ENCODE results near the gene EPHA1.
A peak's percentile ranks its signal among the peaks of the same experiment; 100 is the strongest.
"Not testable (repeated sequence)": the region's sequence is repeated elsewhere in the genome, so short reads cannot be mapped to it uniquely, and the experiment has no call there.

Gene EPHA1

DNA sequence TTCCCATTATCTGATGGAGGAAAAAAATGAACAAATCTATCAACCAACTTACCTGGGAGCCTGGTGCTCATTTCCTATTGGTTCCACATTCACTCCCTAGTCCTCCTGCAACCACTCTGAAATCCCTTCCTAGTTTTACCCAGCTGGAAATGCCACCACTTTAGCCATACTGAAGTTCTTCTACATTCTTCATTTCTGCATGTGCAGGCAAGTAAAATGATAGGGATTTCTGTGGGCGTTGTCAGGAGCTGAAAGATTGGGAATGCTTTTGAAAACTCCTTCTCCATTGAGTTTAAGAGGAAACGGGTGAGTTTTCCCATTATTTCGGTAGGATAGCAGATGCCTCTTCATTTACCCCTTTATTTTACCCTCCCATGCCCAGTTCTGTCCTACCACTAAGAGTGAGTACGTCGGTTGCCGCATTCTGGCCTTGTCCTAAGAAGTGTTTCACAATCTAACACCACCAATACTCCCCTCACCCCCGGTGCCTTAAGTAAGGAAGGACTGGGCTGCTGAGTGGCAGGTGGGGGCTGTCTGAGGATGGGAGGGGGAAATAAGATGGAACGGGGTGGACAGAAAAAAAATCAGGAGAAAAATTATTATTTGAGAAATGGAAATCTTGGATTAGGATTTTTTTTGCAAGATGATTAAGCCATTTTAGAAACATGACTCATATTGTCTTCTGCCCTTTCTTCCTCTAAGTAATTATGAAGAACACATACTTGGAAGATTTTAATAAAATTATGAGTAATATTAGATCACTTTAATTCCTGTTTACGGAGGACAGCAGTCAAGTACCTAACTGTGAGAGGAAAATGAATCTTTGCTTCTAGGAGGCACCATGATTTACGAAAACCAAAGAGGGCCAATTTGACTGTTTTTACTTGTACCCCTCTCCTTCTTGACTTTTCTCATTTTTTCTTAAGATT lies 21.4 kb upstream of the EPHA1 start:
- DNase-seq = no peak

DNA sequence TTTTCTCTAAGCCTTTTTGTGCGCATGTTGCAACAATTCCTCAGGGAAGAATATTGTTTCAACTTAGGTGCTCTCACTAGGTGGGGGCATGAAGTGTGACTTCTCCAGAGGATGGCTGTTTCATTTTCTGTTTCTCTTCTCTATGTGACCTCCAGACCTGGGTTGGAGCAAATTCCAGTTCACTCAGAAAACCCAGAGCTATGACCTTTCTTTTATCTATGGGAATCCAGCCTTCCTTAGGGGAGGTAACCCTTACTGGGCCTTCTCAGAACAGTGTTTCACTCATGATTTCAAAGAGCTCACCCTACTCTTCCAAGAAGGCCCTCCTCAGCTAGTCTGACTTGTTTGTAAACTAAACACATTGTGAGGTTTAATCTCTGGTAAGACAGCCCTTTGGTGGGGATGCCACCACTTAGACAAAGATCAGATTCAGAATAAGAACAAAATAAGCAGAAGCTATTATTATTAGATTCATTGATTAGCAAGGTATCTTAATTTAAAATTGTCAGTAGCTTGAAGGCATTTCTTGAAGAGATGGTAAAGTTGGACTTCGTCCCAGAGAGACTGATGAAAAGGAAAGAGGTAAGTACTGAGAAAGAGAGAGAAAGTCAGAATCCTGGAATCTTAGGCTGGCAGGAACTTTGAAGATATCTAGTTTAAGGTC lies 18.0 kb upstream of the EPHA1 start:
- DNase-seq = no peak

DNA sequence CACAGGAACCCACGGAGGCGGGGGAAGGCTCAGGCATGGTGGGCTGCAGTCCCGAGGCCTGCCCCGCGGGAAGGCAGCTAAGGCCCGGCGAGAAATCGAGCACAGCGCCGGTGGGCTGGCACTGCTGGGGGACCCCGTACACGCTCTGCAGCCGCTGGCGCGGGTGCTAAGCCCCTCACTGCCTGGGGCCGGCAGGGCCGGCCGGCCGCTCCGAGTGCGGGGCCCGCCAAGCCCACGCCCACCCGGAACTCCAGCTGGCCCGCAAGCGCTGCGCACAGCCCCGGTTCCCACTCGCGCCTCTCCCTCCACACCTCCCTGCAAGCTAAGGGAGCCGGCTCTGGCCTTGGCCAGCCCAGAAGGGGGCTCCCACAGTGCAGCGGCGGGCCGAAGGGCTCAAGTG lies 15.8 kb upstream of the EPHA1 start:
- not testable (repeated sequence) for DNase-seq

DNA sequence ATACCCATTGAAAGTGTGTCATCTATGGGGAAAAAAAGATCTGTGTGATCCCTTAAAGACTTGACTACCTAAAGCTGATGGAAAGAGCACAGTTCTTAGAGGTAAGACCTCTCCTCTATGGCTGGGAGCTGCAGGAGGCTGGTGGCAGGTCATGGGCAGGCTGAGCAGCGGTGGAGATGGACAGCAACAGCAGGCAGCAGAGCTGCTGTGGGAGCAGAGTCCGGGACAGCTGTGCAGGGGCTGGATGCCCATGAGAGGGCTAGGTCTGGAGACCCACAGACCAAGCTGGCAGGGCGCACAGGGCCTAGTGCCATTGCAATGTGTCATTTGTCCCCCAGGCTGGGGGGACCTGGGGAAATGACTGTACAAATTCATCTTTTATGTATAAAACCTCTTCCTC lies 13.4 kb upstream of the EPHA1 start:
- no peak for DNase-seq

DNA sequence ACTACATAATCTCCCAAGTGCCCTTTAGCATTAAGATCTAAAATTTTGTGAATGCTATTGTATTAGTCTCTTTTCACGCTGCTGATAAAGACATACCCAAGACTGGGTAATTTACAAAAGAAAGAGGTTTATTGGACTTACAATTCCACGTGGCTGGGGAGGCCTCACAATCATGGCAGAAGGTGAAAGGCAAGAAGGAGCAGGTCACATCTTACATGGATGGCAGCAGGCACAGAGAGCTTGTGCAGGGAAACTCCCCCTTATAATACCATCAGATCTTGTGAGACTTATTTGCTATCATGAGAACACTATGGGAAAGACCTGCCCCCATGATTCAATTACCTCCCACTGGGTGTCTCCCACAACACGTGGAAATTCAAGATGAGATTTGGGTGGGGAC lies 12.0 kb upstream of the EPHA1 start:
- DNase-seq = not testable (repeated sequence)

DNA sequence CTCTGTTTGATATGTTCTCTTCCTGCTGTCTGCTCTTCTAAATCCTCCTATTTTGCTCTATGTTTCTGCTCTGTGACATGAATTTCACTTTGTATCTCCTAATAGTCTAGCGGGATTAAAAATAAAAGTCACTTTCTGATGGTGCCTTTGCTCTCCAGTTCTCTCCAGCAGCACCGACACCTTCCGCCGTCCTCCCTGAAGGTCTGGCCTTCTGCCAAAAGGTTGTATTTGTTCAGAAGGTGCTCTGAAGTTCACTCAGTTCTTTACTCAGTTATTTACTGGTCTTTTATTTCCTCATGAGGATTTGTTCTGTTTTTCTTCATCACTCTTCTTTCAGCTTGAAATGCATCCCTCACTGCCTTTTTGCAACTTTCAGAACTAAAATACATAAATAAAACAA lies 11.2 kb upstream of the EPHA1 start:
- no peak for DNase-seq

DNA sequence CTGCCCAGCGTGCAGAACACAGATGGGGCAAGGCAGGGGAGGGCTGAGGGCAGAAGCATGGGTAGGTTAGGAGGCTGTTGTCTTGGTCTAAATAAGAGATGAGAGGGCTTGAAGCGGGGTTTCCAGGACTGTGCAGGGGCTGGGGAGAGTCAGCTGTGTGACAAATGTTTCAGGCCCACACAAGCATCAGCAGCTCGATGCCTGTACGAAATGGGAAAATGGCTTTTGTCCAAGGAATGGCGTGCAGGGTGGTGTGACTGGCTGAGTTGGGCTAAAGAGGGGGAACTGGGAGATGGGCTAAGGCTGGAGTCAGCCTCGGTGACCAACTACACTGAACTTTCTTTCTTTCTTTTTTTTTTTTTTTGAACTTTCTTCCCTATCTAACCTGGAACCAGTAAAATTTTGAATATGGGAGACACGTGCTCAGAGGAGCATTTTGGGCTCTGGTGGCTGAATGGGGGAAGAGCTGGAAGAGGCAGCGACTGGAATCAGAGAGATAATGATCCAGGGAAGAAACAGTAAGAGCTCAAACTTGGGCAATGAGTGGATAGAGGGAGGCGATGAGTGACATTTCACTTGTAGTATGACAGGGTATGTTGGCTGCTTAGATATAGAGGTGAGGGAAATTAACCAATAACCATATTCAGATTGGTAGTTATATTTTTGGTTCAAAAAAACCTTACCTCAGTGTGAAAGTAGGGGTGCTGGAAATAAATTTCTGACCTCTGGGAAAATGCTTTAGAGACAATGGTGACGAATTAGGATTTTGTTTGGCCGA lies 10.2 kb upstream of the EPHA1 start:
- no peak for DNase-seq

DNA sequence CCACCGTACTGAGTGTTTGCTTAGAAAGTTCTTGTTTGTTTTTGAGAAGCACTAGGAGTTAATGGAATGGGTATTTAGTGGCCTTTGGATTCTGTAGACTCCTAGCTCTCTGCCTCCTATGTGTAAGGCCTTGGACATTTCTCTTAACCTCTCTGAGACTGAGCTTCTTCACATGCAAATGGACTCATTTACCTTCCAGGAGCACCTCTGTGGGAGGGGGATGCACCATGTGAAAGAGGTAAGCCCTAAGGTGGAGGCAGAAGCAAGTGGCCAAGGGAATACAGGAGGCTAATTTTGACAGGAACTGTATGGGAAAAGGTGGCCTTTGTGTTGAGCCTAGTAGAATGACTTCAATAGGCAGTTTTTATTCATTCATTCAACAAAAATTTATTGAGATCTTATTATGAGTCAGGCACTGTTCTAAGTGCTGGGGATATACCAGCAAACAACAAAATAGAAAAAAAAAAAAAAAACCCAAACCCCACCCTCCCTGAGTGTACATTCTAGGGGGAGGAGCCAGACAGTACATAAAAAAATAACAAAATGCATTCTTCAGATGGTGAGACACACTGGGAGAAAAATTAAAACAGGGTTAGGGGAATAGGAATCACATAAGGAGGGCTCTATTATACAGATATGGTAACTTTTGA lies 9.2 kb upstream of the EPHA1 start:
- no peak for DNase-seq

DNA sequence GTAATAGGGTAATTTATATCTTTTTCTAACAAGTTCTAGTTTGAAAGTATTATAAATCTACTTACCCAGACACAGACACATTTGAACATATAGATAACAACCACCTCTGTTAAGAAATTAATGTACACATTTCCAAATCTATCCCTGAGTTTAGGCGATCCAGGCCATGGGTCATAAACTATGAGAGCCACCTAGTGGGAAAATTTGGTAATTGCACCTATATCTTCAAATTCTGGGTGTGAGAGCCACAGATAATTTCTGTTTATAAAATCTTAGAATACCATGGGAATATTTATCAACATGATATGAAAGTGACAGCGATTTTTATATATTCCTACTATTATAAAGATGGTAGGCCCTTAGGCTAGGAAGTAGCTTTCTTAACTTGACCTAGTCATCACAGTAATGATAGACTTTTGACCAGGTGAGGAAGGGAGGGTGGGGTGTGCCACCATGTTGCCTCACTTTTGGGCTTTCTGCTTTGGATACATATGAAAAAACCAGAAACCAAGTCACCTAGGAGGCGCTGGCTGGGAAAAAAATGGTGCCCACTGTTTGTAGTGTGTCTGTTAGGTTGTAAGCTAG lies 8.0 kb upstream of the EPHA1 start:
- DNase-seq = peak; percentile 22

DNA sequence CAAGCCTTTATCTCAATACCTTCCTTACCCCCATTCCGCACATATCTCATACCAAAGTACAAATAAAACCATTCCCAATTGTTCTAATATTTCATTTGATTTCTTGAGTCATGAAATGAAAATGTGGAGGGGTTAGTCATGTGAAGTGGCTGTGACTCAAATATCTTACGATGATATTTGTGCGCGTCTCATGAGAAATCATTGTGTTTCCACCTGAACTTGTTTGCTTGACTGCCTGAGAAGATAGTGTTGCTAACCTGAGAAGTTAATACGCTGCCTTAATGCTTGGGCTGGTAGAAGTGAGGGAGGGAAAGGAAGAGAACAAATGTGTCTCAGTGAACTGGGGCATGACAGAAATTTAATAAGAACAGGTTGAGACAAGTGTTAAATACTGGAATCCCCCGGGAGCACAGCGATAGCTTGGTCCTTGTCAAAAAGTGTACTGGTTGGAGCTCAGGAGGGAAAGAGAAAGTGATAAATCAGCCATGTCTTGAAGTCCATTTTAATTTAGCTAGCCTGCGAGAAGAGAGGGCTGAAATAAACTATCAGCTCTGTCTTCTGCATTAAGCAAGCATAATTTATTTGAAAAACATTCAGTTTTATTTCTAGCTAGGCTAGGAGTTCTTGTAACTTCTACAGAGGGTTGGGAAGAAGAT lies 7.2 kb upstream of the EPHA1 start:
- DNase-seq = no peak

DNA sequence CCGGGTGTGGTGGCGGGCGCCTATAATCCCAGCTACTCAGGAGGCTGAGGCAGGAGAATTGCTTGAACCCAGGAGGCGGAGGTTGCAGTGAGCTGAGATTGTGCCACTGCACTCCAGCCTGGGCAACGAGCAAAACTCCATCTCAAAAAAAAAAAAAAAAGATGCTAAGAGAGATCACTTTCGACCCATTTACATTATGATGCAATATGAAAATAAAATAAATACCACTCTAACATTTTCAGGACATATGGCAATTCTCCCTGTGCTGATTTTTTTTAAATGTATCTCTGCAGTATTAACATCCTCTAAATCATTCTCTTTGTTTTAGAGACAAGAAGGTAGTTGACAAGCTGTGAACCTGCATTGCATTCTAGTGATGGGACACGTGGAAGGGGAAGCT lies 6.6 kb upstream of the EPHA1 start:
- DNase-seq = not testable (repeated sequence)

DNA sequence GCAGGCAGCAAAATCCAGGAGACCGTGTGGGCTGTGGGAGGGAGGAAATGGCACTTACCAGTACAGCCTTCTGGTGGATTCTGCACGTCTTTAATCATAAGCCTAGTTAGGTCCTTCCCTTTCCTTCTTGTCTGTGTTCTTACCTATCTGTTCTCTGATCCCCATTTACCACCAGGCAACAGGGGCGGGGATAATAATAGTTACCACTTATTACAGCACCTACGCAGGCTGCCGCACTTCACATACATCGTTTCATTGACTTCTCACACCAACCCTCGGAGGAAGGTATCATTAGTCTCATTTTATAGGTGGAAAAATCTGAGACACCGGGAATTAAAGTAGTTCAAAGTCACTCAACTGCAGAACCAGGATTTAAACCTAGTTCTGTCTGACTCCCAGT lies 4.5 kb upstream of the EPHA1 start:
- DNase-seq = no peak

DNA sequence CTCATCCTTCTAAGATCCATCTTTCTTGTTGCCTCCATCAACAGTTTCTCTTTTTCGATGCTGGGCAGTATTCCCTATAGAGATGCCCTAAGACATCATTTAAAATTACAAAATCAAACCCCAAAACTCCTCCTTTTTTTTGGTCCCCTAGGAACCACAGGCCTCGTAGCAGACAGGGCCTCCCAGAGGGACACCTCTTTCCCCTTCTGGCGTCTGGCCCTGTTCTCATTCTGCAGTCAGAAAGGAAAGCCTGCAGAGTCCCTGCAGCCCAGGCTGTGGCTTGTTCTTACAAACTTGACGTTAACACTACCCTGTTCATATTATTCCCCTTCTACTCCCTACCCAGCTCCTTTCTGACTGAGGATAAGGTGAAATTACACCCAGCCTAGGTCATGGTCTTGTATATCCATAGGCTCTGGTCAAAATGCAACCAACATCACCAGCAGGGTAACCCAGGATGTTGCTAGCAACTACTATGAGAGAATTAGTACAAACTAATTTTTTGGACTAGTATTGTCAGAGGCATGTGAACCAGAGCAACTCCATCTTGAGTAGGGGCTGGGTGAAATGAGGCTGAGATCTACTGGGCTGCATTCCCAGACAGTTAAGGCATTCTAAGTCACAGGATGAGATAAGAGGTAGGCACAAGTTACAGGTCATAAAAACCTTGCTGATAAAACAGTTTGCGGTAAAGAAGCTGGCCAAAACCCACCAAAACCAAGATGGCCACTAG lies 3.5 kb upstream of the EPHA1 start:
- no peak for DNase-seq

DNA sequence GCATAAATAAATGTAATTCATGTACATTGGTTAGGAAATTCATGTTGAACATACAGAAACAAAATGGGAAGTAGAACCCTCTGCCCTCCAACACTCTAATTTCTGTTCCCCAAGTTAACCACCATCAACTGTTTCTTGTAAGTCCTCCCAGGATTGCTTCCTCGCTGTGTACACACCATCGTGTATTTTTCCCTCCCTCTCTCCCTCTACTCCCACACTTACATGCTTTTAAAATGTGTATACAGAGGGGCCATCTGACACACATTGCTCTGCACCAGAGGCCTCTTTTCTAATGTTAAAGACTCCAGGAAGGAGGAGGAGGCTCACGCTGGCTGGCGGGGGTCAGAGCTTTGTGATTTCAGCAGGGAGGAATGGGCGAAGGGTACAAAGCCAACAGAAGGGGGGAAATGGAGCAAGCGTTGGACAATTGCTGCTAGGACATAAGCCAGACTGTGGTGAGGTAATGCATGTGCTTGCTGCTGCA lies 1.9 kb upstream of the EPHA1 start:
- no peak for DNase-seq

DNA sequence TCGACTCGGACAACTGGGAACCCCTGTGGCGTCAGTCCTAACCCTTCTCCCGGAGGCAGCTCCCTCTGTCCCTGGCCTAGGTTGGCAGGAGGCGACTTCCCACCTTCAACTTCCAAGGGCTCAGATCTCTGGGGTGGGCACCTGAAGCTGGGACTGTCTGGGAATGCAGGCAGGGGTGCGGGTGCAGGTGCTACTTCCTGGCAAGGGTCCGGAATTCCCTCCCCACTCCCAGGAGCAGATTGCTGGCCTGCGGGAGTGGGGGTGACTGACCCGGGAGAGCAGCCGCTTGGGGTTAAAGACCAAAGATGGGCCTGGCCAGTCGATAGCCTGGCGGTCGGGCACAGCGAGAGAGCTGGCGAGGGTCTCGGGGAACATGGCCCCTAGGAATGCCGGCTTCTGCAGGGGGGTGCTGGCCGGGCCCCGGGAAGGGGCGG lies 387 bp downstream of the EPHA1 start:
- no peak for DNase-seq

DNA sequence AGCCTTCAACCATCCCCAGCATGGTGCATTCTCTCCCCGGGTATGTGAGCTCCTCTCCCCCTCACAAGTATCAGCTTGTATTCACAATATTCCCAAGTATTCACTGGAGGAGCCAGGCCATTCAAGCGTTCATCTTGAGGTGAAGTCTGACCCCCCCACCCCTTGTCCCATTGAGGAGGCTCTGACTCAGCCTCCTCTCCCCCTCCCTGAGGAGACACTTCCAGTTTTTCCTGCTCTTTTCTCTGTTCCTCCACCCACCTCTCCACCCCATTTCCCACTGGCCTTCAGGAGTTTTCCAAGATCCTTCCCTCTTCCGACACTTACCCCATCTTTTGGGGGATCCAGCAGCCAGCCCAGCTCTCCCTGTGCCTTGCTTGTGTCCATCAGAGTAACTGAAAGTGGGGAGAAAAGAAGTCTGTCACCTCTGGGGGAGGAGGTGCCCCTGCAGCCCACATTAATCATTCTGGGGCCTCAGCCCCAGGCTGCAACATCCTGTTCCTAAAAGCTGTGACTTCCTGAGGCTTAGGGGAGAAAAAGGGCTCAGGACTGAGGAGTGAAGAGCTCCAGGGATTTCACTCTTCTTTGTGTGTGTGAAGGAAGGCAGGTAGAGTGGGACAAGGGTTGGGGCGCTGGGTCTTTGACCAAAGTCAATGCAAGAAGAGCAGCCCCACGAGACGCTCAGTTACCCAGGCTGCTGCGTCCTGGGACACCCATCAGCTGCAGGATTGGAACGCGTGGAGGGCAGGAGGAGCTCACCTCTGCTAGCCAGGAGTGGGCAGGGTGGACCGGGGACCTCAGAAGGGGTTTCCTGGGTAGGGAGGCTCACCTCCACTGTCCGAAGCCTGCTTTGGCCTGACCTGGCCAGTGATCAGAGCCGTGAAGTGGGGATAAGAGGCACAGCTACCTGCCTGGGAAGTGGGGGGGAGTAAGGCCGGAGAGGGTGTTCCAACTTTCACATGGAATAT lies 1.1 kb downstream of the EPHA1 start:
- no peak for DNase-seq

DNA sequence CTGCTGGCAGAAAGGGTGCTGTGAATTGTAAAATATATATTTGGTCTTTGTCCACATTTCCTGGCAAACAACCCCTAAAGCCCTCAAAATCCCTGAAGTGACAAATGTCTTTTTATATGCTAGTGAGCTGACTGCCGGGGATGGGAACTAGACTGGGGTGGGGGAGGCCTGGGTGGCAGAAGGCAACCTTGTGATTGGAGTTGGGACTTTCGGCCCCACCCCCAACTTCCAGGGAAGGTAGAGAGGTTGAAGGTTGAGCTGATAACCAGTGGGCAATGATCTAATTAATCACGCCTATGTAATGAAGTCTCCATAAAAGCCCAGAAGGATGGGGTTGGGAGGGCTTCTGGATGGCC lies 2.7 kb downstream of the EPHA1 start:
- DNase-seq = no peak

DNA sequence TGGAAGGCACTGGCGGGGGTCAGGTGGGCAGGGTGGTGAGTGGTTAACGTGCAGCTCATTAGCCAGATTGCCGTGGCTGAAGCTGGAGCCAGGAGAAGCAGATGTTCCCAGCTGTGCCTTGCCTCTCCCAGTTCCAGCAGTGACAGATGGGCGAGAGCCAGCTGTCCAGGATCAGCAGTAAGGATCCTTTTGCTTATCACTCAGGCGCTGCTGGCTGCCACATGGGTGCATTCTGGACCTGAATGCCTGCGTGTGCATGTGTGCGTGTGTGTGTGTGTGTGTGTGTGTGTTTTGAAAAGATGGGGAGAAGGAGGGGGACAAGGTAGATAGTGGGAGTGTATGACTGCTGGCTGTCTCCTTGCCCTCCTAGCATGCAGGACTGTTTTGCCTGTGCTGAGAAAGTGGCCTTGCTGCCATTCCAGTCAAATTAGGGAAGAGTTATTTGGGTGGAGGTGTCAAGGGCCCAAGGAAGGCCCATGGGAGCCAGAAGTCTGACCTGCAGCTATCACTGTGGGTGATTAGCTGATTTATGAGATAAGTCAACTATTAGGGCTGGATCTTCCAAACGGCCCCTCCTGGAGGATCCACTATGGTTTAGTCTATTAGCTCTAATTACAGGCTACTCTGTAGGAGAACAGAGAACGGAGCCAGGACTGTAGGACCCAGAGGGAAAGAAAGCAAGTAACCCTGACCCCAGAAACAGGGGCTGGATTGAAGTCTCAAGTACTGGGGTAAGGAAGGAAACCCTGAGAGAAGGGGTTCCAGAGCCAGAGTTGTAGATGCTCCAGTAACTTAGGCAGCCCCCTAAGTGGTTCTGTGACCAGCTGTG lies 3.3 kb downstream of the EPHA1 start:
- DNase-seq = no peak

DNA sequence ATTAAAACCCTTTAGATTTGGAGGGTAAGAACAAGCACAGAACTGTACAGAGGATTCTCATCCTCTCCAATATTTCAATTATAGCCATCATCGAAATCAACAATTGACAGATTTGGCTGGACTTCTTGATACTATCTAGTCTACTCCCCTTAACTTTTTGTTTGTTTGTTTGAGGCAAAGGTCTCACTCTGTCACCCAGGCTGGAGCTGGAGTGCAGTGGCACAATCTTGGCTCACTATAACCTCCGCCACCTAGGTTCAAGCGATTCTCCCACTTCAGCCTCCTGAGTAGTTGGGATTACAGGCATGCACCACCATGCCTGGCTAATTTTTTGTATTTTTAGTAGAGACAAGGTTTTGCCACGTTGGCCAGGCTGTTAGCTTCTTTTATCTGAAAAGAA lies 6.4 kb downstream of the EPHA1 start:
- not testable (repeated sequence) for DNase-seq

Measured in NCI-H1436 (cell line).